Measurements from ENCODE around the gene HOXD13. TPM values are rescaled to one million over a fixed set of nuclear protein-coding genes. Genes with fewer than 3 reads are reported as not detected.

Gene HOXD13
- 1.2 and 2.6 TPM in 2 replicates for total RNA-seq (2014; rRNA removed; shearing (Covaris generic))

GRCh38 chr2:176092270-176093144 lies at the start of gene HOXD13:
HOXD13 (plus strand) TSS chr2:176092721; CDS start chr2:176092891, 170 bp downstream.
- peak; percentile 40 for DNase-seq (ENCODE audit: low read depth)

GRCh38 chr2:176056406-176056805 lies 36.1 kb upstream of the HOXD13 start:
- no peak for DNase-seq (ENCODE audit: low read depth)

- DNase-seq (ENCODE audit: low read depth) = no peak
These were observed 28.6 kb upstream of the HOXD13 start for GRCh38 chr2:176063958-176064357.

DNA sequence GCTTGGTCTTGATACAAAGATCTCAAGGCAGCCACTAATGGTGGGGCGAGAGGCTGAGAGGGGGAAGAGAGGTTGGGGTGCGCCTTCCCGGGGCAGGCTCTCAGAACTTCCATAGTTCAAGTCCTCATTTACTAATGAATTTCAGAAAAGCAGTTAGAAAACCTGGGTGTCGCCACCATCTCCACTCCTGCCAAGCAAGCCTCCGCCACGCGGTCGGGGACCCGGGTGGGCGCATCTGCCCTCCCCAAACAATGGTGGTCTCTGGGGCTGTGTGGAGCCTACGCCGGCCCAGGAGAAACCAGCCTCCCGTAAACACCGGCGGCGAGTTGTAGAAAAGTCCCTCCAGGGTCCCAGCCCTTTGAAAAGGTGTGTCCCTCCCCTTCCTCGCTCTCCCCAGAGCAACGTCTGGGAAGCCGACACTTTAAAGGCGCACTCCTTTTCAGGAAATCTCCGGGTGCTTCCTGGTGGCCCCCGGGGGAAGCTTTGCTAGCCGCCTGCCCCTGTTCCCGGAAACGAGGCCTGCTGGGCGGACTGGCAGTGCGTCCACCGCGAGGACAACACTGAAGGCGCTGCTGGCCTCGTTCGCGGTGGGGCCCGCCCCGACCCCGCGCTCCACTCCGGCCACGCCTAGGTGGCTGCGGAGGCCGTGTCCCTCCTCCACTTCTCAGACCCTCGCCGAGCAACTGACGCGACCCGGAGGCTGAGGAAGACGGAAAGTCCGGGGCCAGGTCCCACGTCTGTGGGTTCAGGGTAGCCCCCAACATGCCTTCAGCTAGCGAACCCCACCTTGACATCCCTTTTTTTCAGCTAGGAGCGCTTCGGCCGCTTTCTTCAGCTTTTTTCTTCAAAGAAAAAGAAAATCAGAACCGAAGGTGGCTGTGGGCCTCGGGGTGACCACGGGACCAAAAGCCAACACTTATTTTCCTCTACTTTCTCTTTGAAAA lies 25.6 kb upstream of the HOXD13 start:
- DNase-seq (ENCODE audit: low read depth) = no peak

DNA sequence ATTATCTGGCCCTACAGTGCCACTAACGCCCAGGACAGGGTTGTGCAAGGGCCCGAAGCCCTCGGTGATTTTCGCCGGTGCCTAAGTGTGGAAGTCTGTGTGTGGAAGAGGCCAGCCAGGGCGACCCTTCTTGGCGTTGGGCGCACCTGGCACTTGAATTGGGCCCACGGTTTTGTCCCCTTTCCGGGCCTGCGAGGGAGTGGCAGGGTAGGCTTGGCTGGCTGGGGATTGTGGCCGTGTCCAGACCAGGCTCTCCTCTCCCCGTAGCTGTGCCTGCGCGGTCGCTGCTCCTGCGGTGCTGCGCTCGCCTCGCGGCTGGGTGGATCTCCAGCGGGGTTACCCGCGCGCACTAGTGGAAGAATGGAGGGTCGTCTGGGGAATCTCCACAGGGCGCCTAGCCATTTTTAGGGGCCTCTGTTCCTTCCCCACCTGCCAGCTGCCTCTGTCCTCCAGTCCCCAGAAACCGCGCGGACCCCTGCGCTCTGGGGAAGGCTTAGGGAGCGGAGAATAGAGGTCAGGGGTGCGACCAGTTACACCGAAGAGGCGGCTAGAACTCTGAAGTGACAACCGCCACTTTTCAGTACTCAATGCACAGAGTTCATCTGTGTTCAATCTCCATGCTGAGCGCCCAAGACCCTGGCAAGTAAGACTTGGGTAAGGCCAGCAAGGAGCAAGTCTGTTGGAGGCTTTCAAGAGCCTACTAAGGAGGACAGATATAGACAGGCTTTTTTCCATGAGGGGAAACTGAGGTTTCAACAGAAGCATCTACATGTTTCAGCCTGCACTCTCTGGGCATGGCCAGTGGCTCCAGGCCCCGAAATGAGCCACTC lies 24.7 kb upstream of the HOXD13 start:
- no peak for DNase-seq (ENCODE audit: low read depth)

DNA sequence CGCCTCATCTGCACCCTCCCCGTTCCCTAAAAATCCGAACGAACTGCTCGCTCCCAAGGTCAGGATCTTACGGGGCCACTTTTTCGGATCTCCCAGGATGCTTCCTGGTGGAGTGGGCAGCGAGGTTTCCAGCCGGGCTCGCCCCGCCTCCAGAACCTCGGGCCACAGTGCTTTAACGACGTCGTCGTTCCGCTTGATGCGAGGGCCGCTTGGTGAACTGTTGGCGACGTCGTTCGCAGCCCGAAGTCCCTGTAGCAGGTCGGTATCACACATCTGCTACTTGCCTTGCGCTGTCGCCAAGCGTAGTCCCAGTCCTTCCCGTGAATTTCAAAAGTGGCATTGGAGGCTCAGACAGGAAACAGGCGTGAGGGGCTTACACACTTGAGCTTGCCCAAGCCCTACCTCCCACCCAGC lies 24.1 kb upstream of the HOXD13 start:
- no peak for DNase-seq (ENCODE audit: low read depth)

DNA sequence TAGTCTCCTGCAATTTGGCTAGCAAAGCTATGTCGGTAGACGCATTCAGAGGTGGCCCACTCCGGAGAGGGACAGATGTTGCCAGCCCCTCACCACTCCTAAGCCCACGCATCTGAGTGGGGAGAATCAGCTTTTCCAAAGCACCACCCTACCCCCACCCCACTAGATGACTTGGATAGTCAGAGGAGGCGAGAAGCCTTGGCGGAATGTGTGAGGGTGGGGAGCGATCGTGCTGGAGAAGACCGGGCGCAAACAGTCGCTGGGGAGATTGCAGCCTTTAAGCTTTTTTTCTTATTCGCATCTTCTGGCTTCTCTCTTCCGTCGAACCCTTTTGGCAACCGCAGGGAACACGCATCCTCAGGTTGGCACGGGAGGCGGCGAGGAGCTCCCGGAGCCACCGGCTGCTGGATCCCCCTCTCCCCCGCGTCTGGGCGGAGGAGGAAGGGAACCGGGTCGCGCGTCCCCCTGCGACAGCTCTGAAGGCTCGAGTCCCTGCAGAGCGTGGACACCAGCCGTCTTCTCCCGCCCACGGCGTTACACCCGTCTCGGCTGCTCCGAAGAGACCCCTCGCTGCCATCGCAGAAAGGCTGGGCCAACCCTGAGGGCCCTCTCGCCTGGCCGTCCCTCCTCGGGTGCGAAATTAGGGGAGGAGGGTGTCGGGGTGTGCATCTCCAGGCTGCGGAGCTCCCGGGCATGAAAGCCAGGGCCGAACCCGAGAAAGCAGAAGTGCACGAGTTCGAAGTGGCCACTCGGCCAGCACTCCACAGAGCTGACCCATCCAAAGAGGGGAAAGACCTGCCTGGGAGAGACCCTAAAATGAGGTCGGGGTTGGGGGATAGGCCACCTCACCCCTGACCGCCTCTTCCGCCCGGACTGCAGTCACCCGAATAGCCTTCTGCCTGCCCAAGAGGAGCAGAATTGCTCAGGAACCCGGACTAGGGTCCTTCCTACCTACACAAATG lies 20.9 kb upstream of the HOXD13 start:
- no peak for DNase-seq (ENCODE audit: low read depth)

GRCh38 chr2:176072292-176072669 lies 20.2 kb upstream of the HOXD13 start:
- DNase-seq (ENCODE audit: low read depth) = no peak

- no peak for DNase-seq (ENCODE audit: low read depth)
These were observed 19.3 kb upstream of the HOXD13 start for GRCh38 chr2:176072951-176073904.

- DNase-seq (ENCODE audit: low read depth) = no peak
These were observed 17.5 kb upstream of the HOXD13 start for GRCh38 chr2:176074919-176075425.

GRCh38 chr2:176075481-176075880 lies 17.0 kb upstream of the HOXD13 start:
- DNase-seq (ENCODE audit: low read depth) = peak; percentile 60

- DNase-seq (ENCODE audit: low read depth) = no peak
These were observed 16.5 kb upstream of the HOXD13 start for GRCh38 chr2:176076063-176076462.

DNA sequence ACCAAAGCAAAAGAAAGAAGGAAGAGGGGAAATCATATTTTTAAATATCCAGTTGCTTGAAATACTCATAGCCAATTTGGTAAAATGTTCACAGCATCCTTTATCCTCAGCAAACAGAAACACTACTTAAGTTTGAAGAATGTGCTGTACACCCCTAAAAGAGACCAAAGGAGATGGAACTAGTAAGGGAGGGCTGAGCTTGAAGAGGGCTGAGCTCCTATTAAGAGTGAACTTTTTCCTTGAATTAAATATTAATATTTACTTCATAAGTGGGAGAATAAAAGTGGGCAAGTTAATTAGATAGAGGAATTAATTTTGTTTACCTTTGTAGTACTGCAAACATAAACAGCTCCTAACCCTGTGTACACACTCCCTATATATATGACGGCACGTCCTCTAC lies 15.7 kb upstream of the HOXD13 start:
- no peak for DNase-seq (ENCODE audit: low read depth)

GRCh38 chr2:176078541-176079284 lies 13.8 kb upstream of the HOXD13 start:
- DNase-seq (ENCODE audit: low read depth) = no peak

DNA sequence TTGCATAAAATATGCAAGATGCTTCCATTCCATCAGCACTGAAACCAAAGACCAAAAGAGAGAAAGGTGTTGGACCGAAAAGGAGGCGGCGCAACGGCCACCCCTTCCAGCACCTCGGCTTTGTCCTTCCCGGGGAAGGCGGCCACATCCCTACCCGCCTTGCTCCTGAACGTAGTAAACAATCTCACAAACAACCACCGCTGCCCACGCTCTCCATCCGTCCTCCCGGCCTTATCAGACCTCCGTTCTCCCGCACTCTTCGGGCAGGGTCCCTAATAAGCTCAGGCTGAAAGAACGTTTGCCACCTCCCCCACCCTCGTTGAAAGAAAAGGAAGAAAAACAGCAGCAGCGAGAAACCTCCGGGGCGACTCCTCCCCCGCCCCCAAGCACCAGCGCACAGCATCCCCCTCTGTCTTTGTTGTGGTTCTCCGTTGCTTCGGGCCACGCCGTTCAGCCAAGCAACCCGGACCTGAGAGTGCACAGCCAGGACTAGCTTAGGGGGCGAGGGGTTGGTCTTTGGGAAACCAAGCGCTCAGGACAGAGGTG lies 13.2 kb upstream of the HOXD13 start:
- DNase-seq (ENCODE audit: low read depth) = peak; percentile 6

DNA sequence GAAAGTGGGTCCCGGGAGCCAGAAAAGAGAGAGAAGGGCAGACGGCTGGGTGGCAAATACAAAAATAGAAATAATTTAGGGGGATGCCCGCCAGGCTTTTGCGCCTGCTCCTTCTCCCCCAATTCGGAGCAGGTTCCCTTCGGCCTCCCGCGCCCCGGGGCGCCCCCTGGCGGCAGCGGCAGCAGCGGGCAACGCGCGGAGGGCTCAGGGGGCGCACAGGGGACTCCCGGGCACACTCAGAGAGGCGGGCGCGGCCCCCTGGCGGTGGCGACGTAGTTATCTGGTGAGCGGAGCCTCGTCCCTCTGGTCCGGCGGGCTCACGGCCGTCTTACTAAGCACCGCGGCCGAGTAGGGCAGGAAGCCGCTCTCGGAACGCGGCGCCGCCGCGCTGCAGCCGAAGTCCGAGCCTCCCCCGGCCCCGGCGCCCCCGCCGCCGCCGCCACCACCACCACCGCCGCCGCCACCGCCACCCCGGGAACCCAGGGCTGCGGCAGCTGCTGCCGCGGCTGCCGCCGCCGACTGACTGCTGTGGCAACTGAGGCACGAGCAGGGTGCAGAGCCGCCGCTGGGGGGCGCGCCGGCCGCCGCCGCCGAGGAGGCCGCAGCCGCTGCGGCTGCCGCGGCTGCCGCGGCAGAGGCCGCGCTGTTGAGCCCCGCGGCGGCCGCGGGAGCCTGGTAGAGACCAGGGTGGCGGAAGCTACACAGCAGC lies 12.5 kb upstream of the HOXD13 start:
- DNase-seq (ENCODE audit: low read depth) = peak; percentile 62

Data from RPMI7951 (cell line).